Stimulated activated CD4-positive, alpha-beta T cell treated with anti-CD3 and anti-CD28 coated beads, Interleukin-2, amount 100 ng/mL, for 4 hours (primary cell): ENCODE results near the gene NPLOC4.
"Not testable (repeated sequence)": the region's sequence is repeated elsewhere in the genome, so short reads cannot be mapped to it uniquely, and the experiment has no call there.

Source experiments
- DNase-seq: peaks from one replicate; pipeline ENCODE4 v3.0.0-alpha.2; 2020; ENCODE audit warnings: low read depth

Gene NPLOC4

DNA sequence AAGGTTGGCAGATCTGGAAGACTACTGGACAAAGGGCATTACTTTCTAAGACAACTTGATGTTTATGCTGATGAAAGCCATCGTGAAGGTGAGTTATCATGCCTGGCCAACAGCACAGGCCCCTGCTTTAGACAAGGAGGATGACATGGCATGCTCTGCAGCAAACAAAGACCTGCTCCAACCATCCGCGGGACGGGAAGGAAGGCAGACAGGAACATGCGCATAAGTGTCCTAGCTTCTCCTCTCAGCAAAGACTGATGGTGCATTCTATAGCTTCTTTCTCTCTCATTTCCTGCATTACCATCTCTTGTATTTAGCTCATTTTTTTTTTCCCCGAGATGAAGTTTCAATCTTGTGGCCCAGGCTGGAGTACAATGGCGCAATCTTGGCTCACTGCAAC, 5.4 kb downstream of the NPLOC4 start:
- no peak for DNase-seq

DNA sequence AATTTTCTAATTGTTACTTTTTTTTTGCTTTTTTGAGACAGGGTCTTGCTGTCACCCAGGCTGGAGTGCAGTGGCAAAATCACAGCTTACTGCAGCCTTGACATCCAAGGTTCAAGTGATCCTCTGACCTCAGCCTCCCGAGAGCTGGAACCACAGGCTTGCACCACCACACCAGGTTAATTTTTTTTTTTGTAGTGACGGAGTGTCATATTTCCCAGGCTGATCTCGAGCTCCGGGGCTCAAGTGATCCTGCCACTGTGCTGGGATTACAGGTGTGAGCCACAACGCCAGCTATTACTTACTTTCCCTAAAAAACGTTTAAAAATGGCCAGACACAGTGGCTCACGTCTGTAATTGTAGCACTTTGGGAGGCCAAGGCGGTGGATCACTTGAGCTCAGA, 6.6 kb downstream of the NPLOC4 start:
- no peak for DNase-seq

DNA sequence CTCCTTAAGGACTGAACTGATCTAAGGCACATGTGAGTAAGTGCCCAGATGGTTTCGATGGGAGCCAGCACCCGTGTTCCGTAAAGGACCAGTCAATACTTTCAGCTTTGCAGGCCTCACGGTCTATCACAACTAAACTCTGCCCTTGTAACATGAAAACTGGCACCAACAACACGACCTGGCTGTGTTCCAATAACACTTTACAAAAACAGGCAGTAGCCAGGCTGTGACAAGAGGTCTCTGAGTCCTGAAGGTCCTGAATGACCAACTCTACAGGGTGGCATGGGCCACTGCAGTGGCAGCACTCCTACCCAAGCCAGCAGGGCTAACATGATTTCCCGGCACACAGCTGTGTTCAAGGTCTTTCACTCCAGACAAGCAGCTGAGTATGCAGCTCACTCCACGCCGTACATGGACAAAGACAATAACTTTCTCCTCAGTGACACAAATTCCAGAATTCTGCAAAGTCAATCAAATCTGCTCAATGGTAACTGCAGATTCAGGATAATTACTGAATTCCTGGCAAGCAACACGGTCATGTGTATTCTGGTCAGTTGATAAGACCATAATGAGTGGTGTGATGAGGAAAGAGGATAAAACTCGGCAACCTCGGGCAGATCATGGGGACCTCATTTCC, 15.3 kb downstream of the NPLOC4 start:
- no peak for DNase-seq

DNA sequence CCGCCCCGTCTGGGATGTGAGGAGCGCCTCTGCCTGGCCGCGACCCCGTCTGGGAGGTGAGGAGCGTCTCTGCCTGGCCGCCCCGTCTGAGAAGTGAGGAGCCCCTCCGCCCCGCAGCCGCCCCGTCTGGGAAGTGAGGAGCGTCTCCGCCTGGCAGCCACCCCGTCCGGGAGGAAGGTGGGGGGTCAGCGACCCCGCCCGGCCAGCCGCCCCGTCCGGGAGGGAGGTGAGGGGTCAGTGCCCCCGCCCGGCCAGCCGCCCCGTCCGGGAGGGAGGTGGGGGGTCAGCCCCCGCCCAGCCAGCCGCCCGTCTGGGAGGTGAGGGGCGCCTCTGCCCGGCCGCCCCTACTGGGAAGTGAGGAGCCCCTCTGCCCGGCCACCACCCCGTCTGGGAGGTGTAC, 18.6 kb downstream of the NPLOC4 start:
- not testable (repeated sequence) for DNase-seq

DNA sequence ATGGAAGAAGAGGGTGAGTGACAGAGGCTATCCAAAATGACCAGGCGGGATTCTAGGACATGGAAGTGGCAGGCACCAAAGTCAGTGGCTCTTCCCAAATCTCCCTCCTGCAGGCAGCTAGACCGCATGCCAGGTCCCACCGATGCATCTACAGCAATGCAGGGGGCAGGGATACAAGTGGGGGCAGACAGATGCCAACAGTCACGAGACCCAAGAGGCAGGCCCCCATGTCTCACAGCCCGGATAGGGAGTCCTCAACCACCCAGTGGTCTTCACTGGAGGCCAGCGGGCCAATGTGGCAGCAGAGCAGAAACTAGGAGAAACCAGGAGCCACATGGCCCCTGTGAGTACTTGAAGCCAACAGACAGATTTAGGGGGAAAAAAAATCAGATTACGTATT, 20.0 kb downstream of the NPLOC4 start:
- no peak for DNase-seq

DNA sequence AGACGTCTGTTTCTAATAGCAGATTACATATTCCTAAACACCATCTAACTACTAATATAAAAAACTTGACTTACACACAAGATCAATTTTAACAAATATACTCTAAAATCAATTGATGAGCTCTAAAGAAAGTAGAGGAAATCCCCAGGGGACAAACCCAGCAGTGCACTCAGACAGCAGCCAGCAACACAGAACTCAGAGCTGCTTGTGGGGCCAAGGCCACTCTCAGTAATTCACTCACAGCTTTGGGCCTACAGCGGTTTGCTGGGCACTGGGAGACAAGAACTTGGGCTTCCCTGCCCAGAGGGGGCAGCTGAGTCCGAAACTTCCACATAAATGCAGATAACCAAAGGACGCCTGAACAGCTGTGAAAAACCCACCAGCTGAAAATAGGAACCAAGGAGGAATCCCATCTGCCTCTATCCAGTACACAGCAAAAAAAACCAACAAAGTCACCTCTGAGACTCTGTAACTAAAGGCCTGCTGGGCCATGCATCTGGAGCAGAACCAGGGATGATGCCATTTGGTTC, 21.4 kb downstream of the NPLOC4 start:
- no peak for DNase-seq

DNA sequence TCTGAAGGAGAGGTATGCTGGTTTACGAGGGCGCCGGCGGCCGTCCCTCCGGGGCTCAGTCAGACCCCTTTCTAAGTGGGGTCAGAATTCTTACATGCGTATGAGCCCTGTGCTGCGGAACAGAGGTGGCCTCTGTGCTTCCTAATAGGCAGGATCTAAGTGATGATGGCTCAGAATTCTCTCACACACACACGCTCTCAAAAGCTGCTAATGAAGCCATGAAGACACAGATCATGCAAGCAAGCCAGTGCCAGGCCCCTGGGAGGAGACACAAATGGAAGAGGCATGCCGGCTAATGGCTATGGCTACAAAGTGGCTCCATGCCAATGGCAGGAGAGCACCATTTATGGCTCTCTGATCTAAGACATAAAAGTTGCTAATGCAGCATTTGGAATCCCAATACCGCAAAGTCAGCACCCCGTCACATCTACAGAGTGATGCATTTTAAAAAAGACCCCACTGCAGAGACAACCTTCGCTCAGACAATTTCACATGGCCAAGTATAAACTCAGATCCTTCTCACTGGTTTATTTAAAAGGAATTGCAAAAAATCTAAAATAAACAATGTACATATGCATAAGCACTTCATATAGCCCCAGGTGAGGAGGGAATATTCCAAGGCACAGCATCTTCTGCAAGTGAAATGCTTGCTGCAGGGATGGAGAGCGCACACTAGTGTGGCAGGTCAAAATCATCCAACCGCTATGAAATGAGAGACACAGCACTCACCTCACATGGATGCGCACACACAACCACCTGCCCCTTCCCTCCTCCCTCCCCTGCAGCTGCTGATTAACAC, 24.5 kb downstream of the NPLOC4 start:
- no peak for DNase-seq

DNA sequence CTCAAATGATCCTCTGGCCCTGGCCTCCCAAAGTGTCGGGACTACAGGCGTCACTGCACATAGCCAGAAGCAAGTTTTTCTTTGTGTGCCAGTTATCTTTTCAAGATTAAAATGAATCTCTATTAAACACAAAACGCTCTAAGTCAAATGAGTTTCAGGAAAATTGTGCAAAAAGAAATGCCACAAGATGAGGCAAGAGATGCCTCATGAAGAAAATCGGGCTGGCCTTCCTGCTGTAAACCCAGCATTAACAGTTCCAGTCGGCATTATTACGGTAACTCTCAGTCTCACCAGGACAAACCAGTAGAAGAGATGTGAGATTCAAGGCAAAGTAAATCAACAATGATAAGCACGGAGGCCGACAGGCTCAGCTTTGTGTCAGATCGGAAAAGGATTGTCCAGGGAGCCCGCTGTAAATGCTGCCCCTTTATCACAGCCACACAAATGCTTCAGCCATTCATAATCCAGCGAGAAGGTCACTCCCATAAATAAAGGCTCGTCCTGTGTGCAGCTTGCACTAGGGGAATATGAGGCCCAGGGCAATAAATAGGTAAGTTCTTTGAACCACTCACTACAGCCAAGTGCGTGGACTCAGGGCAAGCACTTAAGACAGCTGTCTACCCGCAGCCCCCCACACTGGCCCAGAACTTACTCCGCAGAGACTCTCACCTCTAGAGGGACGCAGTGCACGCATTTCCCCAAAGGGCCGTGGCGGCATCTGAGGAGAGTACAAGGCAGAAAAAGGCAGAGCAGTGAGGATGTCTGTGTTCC, 27.2 kb downstream of the NPLOC4 start:
- DNase-seq: no peak

DNA sequence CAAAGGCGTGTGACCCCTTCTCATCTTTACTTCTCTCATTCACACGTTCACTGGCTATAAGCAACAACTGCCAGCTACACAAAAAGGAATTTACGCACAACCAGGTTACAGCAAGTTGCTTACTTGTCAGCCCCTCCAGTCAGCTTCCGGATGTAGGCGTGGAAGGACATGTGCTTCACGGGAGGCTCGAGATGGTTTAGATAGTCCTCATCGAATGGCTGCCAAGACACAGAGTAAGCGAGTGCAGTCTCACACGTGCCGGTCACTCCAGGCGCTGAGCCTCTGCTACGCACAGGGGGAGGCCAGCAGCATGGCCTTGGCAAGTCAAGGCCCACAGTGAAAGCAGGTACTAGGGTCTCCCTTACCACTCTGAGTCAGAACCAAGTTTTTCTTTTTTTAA, 28.3 kb downstream of the NPLOC4 start:
- no peak for DNase-seq

DNA sequence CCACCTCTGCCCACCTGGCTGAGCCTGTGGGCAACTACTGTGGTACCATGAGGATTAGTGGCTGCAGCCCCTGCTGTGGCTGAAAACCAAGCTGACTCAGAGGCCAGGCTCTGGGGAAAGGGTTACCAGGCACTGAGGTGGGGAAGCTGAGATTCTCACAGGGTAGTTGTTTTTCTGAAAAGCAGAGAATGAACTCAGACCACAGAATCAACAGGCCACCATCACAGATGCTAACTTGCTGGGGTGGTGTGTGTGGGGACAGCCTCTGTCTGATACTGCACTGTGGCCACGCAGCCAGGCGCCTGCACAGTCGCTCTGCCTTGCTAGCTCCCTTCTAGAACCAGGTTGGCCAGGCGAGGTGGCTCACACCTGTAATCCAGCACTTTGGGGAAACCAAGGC, 28.8 kb downstream of the NPLOC4 start:
- no peak for DNase-seq

DNA sequence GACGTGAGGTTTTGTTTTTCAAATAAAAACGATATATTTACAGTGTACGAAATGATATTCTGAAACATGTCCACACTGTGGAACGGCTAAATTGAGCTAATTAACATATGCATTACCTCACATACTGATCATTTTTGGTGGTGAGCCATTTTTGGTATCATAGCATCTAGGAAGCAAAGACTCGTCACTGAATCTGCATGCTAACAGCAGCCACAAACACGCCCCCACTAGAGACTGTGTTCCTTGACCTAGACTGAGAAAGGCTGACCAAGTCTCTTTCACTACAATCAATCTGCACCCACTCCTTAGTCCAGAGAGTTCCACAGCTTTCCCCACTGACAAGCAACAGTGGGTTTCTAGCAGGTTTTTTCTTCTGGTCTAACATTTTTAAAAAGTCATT, 29.5 kb downstream of the NPLOC4 start:
- DNase-seq: no peak

DNA sequence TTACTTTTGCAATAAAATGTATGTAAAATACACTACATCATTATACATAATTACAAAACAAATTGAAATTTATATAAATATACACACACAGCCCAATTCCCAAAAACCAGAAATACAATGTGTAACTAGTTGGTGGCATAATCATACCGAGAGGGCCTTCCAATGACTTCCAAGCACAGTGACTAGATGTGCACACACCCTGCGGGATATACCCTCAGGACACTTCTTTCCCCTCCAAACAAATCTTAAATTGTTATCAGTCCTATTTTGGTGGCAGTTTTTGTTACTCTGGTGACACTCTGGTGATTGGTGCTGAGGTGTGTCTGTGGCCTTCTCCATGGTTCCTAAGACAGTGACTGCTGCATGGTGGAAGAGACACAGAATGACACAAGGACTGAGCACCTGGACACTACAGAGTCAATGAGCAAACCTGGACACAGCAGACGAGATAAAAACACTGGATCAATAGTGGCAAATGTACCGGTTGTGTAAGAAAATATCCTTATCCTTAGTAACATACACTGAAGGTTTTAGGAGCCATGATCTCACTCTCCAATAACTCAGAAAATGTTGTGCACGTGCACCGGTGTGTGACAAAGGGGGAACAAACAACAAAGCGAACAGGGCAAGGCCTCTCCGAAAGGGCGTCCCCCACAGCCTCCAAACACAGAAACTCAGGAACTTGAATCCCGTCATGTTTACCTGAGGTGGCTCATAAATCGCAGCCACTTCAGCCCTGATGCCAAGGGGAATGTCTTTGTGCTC, 32.9 kb downstream of the NPLOC4 start:
- no peak for DNase-seq

DNA sequence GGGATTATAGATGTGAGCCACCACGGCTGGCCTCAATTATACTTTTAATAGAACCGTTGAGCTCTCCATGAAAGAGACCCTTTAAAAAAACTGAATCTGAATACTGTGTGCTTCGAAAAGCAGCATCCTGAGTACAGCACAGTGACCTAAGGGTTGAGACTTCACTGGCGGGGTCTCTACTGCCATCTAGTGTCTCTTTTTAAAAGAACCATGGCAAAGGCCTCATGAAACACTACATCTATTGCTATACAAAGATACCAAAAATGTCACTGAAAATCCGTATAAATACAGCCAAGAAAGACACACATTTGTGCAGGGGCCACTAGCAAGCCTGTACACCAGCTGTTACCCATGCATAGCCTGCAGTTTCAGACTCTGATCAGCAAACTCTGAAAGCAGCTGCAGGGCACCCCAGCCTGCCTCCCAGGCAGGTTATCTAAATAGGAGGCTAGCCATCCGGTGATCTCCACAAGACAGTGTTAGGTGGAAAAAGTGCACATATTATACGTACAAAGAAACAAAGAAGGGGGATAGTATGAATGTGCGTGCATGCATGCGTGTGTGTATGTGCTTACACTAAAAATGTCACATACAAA, 35.3 kb downstream of the NPLOC4 start:
- peak; percentile 26 for DNase-seq

DNA sequence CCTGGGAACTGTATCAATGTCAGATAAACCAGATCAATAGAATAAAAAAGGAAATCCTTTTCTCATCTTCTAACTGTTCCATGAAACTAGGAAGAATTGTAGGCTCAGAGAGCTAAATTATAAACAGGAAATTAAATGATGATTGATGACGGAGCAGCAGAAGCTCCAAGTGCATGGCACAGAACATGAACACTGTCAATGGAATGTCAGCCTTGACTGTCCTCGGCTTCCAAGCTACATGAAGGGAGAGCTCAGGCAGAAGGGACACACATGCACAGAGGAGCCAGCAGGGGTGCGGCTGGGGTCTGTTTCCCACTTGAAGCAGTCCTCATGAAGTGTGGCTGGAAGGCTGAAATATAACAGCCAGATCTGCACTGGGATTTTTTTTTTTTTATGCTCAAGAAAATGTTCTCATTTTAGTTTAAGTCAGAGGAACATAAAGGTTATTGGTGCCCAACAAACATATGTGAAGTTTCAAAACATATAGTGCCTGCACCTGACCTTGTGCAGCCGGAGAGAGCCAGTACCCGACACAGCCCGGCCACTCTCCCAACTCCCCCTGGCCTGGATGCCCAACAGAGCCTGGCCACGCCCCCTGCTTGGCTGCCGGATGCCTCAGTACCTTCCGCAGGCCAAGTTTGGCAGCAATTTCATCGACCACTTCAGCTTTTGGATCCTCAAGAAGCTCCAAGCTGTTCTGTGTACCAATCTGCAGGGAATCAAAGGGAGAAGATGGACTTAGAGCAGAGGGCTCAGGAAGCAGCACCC, 37.0 kb downstream of the NPLOC4 start:
- no peak for DNase-seq

DNA sequence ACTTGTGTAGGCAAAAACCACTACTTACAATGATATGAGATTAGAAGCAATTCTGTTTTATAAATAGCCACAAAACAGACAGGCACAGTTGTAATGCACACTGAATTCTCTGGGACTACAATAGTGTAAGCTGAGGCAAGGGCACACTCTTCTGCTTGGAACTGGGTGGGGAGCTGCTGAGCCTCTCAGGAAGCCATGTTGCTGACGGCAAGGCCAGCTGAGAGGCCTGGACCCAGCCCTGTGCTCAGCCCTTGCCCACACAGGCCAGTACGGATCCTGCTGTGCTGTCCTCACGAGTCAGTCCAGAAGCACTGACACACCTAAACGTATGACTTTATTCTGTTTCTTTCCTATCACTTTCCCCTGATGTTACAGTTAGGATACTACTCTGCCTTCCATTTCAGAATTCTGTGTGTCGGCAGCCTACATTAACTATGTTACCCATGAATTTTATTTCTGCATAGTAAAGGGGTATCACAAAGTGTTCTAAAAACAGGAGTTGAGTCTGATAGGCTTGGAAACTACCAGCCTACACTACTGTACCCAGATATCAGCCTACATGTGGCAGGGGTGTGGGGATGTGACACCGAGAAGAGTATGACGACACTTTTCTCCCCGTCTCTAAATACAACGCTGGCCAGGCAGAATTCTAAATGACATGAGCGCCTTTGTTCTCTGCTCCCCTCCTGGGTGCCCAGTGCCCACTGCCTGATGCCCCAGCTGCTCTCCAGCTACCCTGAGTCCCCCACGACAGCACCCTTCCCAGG, 43.6 kb downstream of the NPLOC4 start:
- DNase-seq: no peak

DNA sequence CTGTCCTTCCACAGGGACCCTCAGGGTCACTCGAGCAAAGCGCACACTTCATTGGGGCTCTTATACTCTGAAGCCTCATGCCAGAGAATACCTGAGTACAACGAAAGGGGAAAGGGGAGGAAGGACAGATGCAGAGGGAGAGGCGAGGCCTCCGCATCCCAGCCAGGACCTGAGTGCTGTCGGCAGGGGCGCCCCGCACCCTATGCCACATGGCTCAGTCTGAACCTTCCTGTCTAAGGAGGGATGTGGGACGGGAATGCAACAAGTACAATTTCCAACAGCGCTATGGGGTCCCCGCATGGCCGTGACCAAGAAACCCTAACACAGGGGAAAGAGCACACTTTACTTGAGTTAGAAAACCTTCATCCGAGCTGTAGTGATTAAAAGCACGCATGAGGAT, 44.9 kb downstream of the NPLOC4 start:
- no peak for DNase-seq

DNA sequence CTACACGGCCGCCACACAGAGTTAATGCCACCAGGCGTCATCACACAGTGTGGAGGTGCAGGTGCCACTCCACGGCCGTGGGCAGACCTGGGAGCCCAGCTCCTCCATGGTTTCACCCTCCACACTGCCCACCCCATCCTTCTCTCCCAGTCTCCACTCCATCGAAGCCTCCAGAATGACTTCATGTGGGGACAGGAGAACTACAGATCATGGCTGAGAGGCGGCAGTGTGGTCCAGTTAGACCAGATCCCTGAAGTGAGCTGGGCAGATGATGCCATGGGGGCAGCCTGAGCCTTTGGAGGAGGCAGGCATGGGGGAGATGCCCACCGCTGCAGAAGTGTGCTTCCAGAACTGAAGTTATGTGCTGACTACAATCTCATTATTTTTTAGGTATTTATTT, 46.8 kb downstream of the NPLOC4 start:
- DNase-seq: no peak

DNA sequence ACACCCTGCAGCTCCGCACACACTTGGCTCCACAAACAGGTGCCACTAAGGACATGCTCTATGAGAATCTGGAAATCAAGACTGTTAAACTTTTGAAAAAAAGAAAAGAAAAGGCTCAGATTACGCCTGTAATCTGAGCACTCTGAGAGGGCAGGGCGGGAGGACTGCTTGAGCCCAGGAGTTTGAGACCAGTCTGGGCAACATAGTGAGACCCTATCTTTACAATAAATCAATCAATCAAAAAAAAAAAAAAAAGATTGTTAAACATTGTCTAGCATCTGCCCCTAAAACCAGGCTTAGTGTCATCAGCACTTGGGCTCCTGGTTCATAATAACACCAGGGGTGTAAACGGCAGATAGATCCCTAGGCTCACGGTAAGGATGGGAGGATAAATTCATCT, 47.3 kb downstream of the NPLOC4 start:
- DNase-seq: no peak

DNA sequence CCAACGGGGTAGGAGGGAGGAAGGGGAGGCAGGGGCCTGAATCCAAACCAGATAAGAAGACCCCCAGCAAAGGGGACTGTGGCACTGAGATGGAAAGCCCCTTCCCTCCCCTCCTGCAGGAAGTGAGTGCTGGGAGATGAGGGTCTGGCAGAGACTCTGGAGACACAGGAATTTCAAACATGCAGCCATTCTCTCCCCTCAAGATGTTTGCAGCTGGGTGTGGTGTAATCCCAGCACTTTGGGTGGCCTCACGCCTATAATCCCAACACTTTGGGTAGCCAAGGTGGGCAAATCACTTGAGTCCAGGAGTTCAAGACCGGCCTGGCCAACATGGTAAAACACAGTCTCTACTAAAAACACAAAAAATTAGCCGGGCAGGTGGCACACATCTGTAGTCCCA, 50.8 kb downstream of the NPLOC4 start:
- DNase-seq: no peak

DNA sequence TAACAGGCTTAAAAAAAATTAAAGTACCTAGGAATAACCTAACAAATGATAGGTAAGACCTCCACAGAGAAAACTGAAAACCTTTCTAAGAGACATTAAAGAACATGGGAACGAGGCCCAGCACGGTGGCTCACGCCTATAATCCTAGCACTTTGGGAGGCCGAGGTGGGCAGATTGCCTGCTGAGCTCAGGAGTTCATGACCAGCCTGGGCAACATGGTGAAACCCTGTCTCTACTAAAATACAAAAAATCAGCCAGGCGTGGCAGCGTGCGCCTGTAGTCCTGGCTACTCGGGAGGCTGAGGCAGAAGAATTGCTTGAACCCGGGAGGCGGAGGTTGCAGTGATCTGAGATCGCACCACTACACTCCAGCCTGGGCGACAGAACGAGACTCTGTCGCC, 52.1 kb downstream of the NPLOC4 start:
- not testable (repeated sequence) for DNase-seq
